RWPE1 (cell line): Measurements from ENCODE around the gene DDX53.

Source experiments
- CTCF ChIA-PET: fragments of 350-600 bp; sonication (Branson Sonifier 250); formaldehyde crosslinking; extraction: SDS; loops from one replicate; lab custom pipeline; 2021; lab: Yijun Ruan, JAX
- POLR2A ChIA-PET: fragments of 400-600 bp; formaldehyde crosslinking; extraction: SDS; loops from one replicate; lab custom pipeline; 2020; ENCODE audit warnings: antibody characterized with exemption; ENCODE audit not compliant: low non-redundant PET; lab: Yijun Ruan, JAX
- DNase-seq: peaks from one replicate; pipeline ENCODE4 v3.0.0; 2012; ENCODE audit warnings: low spot score
- H3K27ac ChIP-seq: fragments of 450-650 bp; 2 replicates; pipeline ENCODE4 v1.5.1; 2017
- CTCF ChIP-seq: fragments of 450-650 bp; conservative IDR thresholded peaks from 2 replicates; pipeline ENCODE4 v1.5.1; 2017; ENCODE audit warnings: low read depth, mild to moderate bottlenecking

Gene DDX53

DNA sequence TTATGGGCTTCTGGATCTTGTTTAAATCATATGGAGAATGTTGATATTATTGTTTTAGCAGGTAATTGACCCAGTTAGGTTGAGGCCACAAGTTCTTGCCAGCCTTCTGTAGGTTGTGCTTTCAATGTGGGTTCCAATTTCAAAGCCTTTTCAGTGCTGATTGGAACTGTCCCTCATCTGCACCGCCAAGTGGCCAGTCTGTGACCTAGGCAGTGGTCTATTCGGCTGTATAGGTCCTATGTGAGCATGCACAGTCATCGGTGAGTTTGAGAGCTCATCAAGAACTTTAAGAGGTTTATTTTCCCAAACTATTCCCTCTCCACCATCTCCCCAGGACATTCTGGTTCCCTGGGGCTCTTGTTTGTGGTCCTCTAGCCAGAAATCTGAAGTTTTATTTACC, 35.7 kb downstream of the DDX53 start:
- no peak for TF ChIP-seq CTCF
- no peak for DNase-seq
- ChIA-PET CTCF (no interaction called here), POLR2A (no interaction called here)
- no peak overlapping the region for H3K27ac ChIP-seq

DNA sequence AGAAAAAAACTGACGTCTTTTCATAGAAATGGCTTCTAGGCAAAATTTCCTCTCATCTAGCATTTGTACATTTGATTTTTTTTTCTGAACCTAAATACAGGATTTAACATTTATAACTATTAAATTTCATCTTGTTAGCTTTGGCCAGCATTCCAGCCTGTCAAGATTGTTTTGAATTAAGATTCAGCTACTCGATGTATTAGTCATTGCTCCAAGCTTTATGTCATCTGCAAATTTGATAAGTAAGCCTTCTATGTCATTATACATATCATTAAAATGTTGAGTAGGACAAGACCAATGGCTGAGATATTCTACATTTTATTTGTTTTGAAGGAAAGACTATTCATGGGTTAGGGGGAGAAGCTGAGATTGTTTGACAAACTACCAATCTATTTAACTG, 46.7 kb downstream of the DDX53 start:
- H3K27ac ChIP-seq, result no peak overlapping the region
- no peak for TF ChIP-seq CTCF
- DNase-seq, result no peak
- CTCF ChIA-PET, result no interaction called here
- POLR2A ChIA-PET, result no interaction called here

DNA sequence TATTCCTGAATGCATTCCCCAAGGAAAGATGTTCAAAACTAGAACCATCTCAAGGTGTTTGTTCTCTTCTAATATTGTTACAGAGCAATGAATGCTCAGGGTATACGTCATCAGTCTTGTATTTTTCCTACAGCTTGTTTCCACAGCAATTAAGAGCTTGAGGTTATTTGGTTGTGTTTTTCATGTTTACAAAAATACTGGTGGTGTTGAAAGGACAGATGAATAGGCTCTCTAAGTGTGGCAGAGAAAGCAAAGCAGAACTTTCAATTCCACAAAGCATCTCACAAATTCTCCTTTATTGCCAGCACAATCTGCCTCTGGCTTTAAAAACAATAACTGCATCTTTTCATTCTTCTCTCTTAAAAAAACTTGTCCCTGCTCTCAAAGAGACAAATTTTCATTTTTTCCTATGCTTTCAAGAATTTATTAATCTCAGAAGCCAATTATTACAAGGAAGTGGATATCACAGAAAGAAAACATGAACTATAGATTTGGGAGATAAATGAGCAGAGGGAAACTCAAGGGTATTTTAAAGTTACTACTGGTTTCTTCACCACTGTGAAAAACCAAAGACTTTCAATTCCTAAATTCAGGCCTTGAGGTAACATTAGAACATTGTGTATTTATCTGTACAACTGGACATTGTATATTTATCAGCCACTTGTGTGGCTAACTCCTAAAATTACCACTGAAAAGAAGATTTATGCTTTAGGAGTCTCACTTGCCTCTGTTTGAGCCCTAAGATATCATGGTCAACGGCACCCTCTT, 49.2 kb downstream of the DDX53 start:
- H3K27ac ChIP-seq, result no peak overlapping the region
- no peak for TF ChIP-seq CTCF
- CTCF ChIA-PET, result interaction anchor here (0.7 kb wide), 1 partner anchor 490 kb away, joined by 3 read pairs; no protein-coding TSS in a partner anchor
- DNase-seq, result no peak
- POLR2A ChIA-PET, result no interaction called here

GRCh38 chrX:23052324-23052723, 52.6 kb downstream of the DDX53 start:
- no peak for DNase-seq
- POLR2A ChIA-PET, result no interaction called here
- TF ChIP-seq CTCF, result no peak
- CTCF ChIA-PET, result no interaction called here
- H3K27ac ChIP-seq, result no peak overlapping the region
